ENCODE measurements around the gene SEMA6B.

The SEMA6B gene

DNA sequence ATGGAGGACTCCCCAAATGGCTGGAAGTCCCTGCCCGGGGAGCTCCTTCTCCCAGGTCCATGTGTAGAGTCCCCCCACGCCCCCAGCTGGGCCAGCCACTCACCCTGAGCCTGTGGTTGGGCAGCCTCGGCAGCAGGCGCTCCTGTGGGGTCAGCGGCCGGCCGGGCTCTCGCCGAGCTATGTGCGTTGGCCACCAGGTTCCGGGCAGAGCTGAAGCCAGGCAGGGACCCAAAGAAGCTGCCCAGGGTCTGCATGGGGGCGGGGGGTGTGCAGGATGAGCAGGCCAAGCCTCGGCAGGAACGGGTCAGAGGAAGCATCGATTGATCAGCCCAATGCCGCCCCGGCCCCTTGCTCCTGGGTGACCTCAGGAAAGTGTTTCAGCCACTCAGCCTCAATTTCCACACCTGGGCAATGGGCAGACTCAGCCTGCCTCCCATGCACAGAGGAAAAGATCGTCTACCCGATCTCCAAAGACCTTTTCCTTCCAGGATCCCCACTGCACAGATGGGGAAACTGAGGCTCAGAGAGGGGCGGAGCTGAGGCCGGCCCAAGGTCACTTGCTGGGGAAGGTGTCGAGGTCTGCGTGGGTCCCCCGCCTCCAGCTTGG, 41.9 kb downstream of the SEMA6B start:
- peaks cover 53% of the 10 kb centered on the region for H3K4me1 ChIP-seq (ENCODE audit: control insufficient read depth, insufficient read depth, low read length)
- DNase-seq (ENCODE audit: low read depth) = no peak
- peak overlapping the region; percentile 85 for H3K4me3 ChIP-seq (ENCODE audit: low read length)
- peak overlapping the region; percentile 94 for H3K9ac ChIP-seq (ENCODE audit: low read length)
- H3K9me3 ChIP-seq (ENCODE audit: control insufficient read depth, low read length) = no peaks in the 10 kb centered on the region
- H3K27me3 ChIP-seq (replicated peaks; ENCODE audit: control insufficient read depth, insufficient read depth, low read length) = no peaks in the 10 kb centered on the region
- peaks cover 30% of the 10 kb centered on the region for H3K36me3 ChIP-seq (ENCODE audit: control insufficient read depth, insufficient read depth, low read length, severe bottlenecking)

DNA sequence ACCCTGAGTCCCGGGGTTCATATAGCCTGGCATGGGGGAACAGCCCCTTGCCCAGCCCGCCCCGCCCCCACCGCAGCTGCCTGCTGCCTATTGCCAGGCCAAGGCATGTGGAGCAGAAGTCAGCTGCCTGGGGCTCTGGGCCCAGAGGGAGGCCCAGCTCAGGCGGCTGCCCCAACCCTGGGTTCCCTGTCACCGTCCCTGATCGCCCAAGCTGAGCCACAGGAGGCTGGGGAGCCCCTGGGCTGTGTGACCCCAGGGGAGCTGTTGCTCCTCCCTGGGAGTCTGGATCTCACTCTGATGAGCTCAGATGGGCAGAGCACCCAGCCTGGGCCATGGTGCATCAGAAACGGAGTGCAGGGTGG, 42.6 kb downstream of the SEMA6B start:
- DNase-seq (ENCODE audit: low read depth) = no peak
- H3K36me3 ChIP-seq (ENCODE audit: control insufficient read depth, insufficient read depth, low read length, severe bottlenecking) = peaks cover 37% of the 10 kb centered on the region
- no peaks in the 10 kb centered on the region for H3K9me3 ChIP-seq (ENCODE audit: control insufficient read depth, low read length)
- peak overlapping the region; percentile 85 for H3K4me3 ChIP-seq (ENCODE audit: low read length)
- no peaks in the 10 kb centered on the region for H3K27me3 ChIP-seq (replicated peaks; ENCODE audit: control insufficient read depth, insufficient read depth, low read length)
- H3K4me1 ChIP-seq (ENCODE audit: control insufficient read depth, insufficient read depth, low read length) = peaks cover 46% of the 10 kb centered on the region
- peak overlapping the region; percentile 94 for H3K9ac ChIP-seq (ENCODE audit: low read length)

GRCh38 chr19:4516199-4516938, 43.1 kb downstream of the SEMA6B start:
- Histone ChIP-seq H3K27me3 (replicated peaks; ENCODE audit: control insufficient read depth, insufficient read depth, low read length) (no peaks in the 10 kb centered on the region), H3K9me3 (ENCODE audit: control insufficient read depth, low read length) (no peaks in the 10 kb centered on the region), H3K9ac (ENCODE audit: low read length) (peak overlapping the region; percentile 94), H3K4me1 (ENCODE audit: control insufficient read depth, insufficient read depth, low read length) (peaks cover 41% of the 10 kb centered on the region), H3K36me3 (ENCODE audit: control insufficient read depth, insufficient read depth, low read length, severe bottlenecking) (peaks cover 42% of the 10 kb centered on the region), H3K4me3 (ENCODE audit: low read length) (peak overlapping the region; percentile 85)
- DNase-seq (ENCODE audit: low read depth) = no peak

GRCh38 chr19:4515732-4516131, 43.8 kb downstream of the SEMA6B start:
- Histone ChIP-seq H3K9me3 (ENCODE audit: control insufficient read depth, low read length) (no peaks in the 10 kb centered on the region), H3K4me1 (ENCODE audit: control insufficient read depth, insufficient read depth, low read length) (peaks cover 34% of the 10 kb centered on the region), H3K4me3 (ENCODE audit: low read length) (peak overlapping the region; percentile 85), H3K27me3 (replicated peaks; ENCODE audit: control insufficient read depth, insufficient read depth, low read length) (no peaks in the 10 kb centered on the region), H3K36me3 (ENCODE audit: control insufficient read depth, insufficient read depth, low read length, severe bottlenecking) (peaks cover 46% of the 10 kb centered on the region), H3K9ac (ENCODE audit: low read length) (peak overlapping the region; percentile 94)
- no peak for DNase-seq (ENCODE audit: low read depth)

DNA sequence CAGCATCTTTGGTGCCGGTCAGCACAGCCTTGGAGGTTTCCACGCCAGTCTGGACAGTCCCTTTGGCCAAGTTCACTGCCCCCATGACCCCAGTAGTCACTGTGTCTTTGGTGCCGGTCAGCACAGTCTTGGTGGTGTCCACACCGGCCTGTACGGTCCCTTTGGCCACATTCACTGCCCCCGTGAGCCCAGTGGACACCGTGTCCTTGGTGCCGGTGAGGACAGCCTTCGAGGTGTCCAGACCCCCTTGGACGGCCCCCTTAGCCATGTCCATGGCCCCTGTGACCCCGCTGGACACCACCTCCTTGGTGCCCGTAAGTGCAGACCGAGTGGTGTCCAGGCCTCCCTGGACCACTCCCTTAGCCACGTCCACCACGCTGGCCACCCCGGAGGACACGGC, 46.2 kb downstream of the SEMA6B start:
- Histone ChIP-seq H3K27me3 (replicated peaks; ENCODE audit: control insufficient read depth, insufficient read depth, low read length) (no peaks in the 10 kb centered on the region), H3K9me3 (ENCODE audit: control insufficient read depth, low read length) (no peaks in the 10 kb centered on the region), H3K4me1 (ENCODE audit: control insufficient read depth, insufficient read depth, low read length) (peaks cover 17% of the 10 kb centered on the region), H3K4me3 (ENCODE audit: low read length) (peak overlapping the region; percentile 5), H3K9ac (ENCODE audit: low read length) (no peak overlapping the region), H3K36me3 (ENCODE audit: control insufficient read depth, insufficient read depth, low read length, severe bottlenecking) (peaks cover 55% of the 10 kb centered on the region)
- DNase-seq (ENCODE audit: low read depth) = no peak

DNA sequence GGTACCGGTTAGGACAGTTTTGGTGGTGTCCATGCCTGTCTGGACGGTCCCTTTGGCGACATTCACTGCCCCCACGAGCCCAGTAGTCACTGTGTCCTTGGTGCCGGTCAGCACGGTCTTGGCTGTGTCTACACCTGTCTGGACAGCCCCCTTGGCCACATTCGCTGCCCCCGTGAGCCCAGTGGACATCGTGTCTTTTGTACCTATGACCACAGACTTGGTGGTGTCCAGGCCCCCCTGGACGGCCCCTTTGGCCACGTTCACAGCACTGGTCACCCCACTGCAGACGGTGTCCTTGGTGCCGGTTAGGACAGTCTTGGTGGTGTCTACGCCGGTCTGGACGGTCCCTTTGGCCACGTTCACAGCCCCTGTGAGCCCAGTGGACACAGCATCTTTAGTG, 47.4 kb downstream of the SEMA6B start:
- Histone ChIP-seq H3K9ac (ENCODE audit: low read length) (no peak overlapping the region), H3K36me3 (ENCODE audit: control insufficient read depth, insufficient read depth, low read length, severe bottlenecking) (peaks cover 66% of the 10 kb centered on the region), H3K27me3 (replicated peaks; ENCODE audit: control insufficient read depth, insufficient read depth, low read length) (no peaks in the 10 kb centered on the region), H3K4me3 (ENCODE audit: low read length) (no peak overlapping the region), H3K4me1 (ENCODE audit: control insufficient read depth, insufficient read depth, low read length) (peaks cover 16% of the 10 kb centered on the region), H3K9me3 (ENCODE audit: control insufficient read depth, low read length) (no peaks in the 10 kb centered on the region)
- no peak for DNase-seq (ENCODE audit: low read depth)

- no peak overlapping the region for H3K4me3 ChIP-seq (ENCODE audit: low read length)
- H3K36me3 ChIP-seq (ENCODE audit: control insufficient read depth, insufficient read depth, low read length, severe bottlenecking) = peaks cover 71% of the 10 kb centered on the region
- no peak overlapping the region for H3K9ac ChIP-seq (ENCODE audit: low read length)
- DNase-seq (ENCODE audit: low read depth) = no peak
- peaks cover 19% of the 10 kb centered on the region for H3K4me1 ChIP-seq (ENCODE audit: control insufficient read depth, insufficient read depth, low read length)
- H3K9me3 ChIP-seq (ENCODE audit: control insufficient read depth, low read length) = no peaks in the 10 kb centered on the region
- H3K27me3 ChIP-seq (replicated peaks; ENCODE audit: control insufficient read depth, insufficient read depth, low read length) = no peaks in the 10 kb centered on the region
These were observed 48.0 kb downstream of the SEMA6B start for GRCh38 chr19:4511300-4512054.

- H3K27me3 ChIP-seq (replicated peaks; ENCODE audit: control insufficient read depth, insufficient read depth, low read length) = no peaks in the 10 kb centered on the region
- H3K9ac ChIP-seq (ENCODE audit: low read length) = no peak overlapping the region
- peaks cover 71% of the 10 kb centered on the region for H3K36me3 ChIP-seq (ENCODE audit: control insufficient read depth, insufficient read depth, low read length, severe bottlenecking)
- no peaks in the 10 kb centered on the region for H3K9me3 ChIP-seq (ENCODE audit: control insufficient read depth, low read length)
- no peak overlapping the region for H3K4me3 ChIP-seq (ENCODE audit: low read length)
- peaks cover 20% of the 10 kb centered on the region for H3K4me1 ChIP-seq (ENCODE audit: control insufficient read depth, insufficient read depth, low read length)
- DNase-seq (ENCODE audit: low read depth) = no peak
These were observed 48.8 kb downstream of the SEMA6B start for GRCh38 chr19:4510435-4511255.

DNA sequence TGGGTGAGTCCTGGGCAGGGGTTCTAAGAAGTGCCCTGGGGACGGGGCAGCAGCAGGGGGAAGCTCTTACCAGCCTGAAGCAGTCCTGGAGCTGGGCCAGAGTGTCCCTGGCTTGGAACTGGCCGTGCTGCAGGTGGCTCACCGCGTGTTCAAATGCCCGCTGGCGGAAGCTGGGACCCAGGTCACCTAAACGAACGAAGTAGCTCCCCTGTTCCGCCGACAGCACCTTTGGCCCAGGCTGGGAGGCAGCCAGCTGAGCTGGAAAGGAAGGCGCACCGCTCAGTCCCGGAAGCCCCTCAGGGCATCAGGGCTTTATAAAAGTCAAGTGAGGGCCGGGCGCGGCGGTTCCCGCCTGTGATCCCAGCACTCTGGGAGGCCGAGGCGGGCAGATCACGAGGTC, 50.8 kb downstream of the SEMA6B start:
- Histone ChIP-seq H3K9me3 (ENCODE audit: control insufficient read depth, low read length) (no peaks in the 10 kb centered on the region), H3K9ac (ENCODE audit: low read length) (no peak overlapping the region), H3K36me3 (ENCODE audit: control insufficient read depth, insufficient read depth, low read length, severe bottlenecking) (peaks cover 79% of the 10 kb centered on the region), H3K4me3 (ENCODE audit: low read length) (peak overlapping the region; percentile 40), H3K27me3 (replicated peaks; ENCODE audit: control insufficient read depth, insufficient read depth, low read length) (no peaks in the 10 kb centered on the region), H3K4me1 (ENCODE audit: control insufficient read depth, insufficient read depth, low read length) (peaks cover 29% of the 10 kb centered on the region)
- no peak for DNase-seq (ENCODE audit: low read depth)

- Histone ChIP-seq H3K27me3 (replicated peaks; ENCODE audit: control insufficient read depth, insufficient read depth, low read length) (no peaks in the 10 kb centered on the region), H3K9me3 (ENCODE audit: control insufficient read depth, low read length) (no peaks in the 10 kb centered on the region), H3K9ac (ENCODE audit: low read length) (peak overlapping the region; percentile 64), H3K36me3 (ENCODE audit: control insufficient read depth, insufficient read depth, low read length, severe bottlenecking) (peaks cover 79% of the 10 kb centered on the region), H3K4me3 (ENCODE audit: low read length) (peak overlapping the region; percentile 68), H3K4me1 (ENCODE audit: control insufficient read depth, insufficient read depth, low read length) (peaks cover 29% of the 10 kb centered on the region)
- DNase-seq (ENCODE audit: low read depth) = no peak
These were observed 51.7 kb downstream of the SEMA6B start for GRCh38 chr19:4507804-4508203.

GRCh38 chr19:4507150-4507452, 52.4 kb downstream of the SEMA6B start:
- peak overlapping the region; percentile 68 for H3K4me3 ChIP-seq (ENCODE audit: low read length)
- H3K4me1 ChIP-seq (ENCODE audit: control insufficient read depth, insufficient read depth, low read length) = peaks cover 29% of the 10 kb centered on the region
- DNase-seq (ENCODE audit: low read depth) = no peak
- H3K36me3 ChIP-seq (ENCODE audit: control insufficient read depth, insufficient read depth, low read length, severe bottlenecking) = peaks cover 79% of the 10 kb centered on the region
- peak overlapping the region; percentile 64 for H3K9ac ChIP-seq (ENCODE audit: low read length)
- no peaks in the 10 kb centered on the region for H3K9me3 ChIP-seq (ENCODE audit: control insufficient read depth, low read length)
- H3K27me3 ChIP-seq (replicated peaks; ENCODE audit: control insufficient read depth, insufficient read depth, low read length) = no peaks in the 10 kb centered on the region
